NCI-H226 (cell line): ENCODE data around the gene PAK6.
A peak's percentile ranks its signal among the peaks of the same experiment; 100 is the strongest.

Experiments used
- DNase-seq: peaks from one replicate; pipeline ENCODE4 v3.0.0-alpha.2; 2015

Gene PAK6

GRCh38 chr15:40278026-40278425 lies 39.2 kb downstream of the PAK6 start:
- DNase-seq: no peak

GRCh38 chr15:40279437-40280141 lies 40.7 kb downstream of the PAK6 start:
- no peak for DNase-seq

GRCh38 chr15:40280260-40281056 lies 41.6 kb downstream of the PAK6 start:
- DNase-seq: no peak

- no peak for DNase-seq
Measured at GRCh38 chr15:40281057-40281800, 42.4 kb downstream of the PAK6 start.

GRCh38 chr15:40281801-40282146 lies 42.9 kb downstream of the PAK6 start:
- DNase-seq: no peak

GRCh38 chr15:40282147-40282868 lies 43.4 kb downstream of the PAK6 start:
- no peak for DNase-seq

GRCh38 chr15:40282869-40283614 lies 44.2 kb downstream of the PAK6 start, which contains the start of gene ANKRD63:
TSS of gene ANKRD63 (minus strand) at chr15:40283064. CDS start at chr15:40282586, 478 bp downstream.
- DNase-seq: no peak

- no peak for DNase-seq
Measured at GRCh38 chr15:40283615-40284300, 44.9 kb downstream of the PAK6 start.

GRCh38 chr15:40285151-40285550 lies 46.3 kb downstream of the PAK6 start:
- DNase-seq: no peak

- DNase-seq: no peak
Measured at GRCh38 chr15:40285554-40286011, 46.7 kb downstream of the PAK6 start.

- no peak for DNase-seq
Measured at GRCh38 chr15:40286061-40286532, 47.2 kb downstream of the PAK6 start.

GRCh38 chr15:40286794-40287193 lies 47.9 kb downstream of the PAK6 start:
- no peak for DNase-seq

- DNase-seq: no peak
Measured at GRCh38 chr15:40287505-40287904, 48.6 kb downstream of the PAK6 start.

- DNase-seq: no peak
Measured at GRCh38 chr15:40287968-40288367, 49.1 kb downstream of the PAK6 start.

- no peak for DNase-seq
Measured at GRCh38 chr15:40289140-40289775, 50.4 kb downstream of the PAK6 start.

GRCh38 chr15:40290545-40290917 lies 51.7 kb downstream of the PAK6 start:
- no peak for DNase-seq

GRCh38 chr15:40290918-40291574 lies 52.2 kb downstream of the PAK6 start:
- peak; percentile 39 for DNase-seq

- DNase-seq: no peak
Measured at GRCh38 chr15:40292246-40292645, 53.4 kb downstream of the PAK6 start.

- no peak for DNase-seq
Measured at GRCh38 chr15:40293006-40293405, 54.1 kb downstream of the PAK6 start.
